ENCODE results near the gene YIPF4.
"Not testable (repeated sequence)": the region's sequence is repeated elsewhere in the genome, so short reads cannot be mapped to it uniquely, and the experiment has no call there.

YIPF4 gene

DNA sequence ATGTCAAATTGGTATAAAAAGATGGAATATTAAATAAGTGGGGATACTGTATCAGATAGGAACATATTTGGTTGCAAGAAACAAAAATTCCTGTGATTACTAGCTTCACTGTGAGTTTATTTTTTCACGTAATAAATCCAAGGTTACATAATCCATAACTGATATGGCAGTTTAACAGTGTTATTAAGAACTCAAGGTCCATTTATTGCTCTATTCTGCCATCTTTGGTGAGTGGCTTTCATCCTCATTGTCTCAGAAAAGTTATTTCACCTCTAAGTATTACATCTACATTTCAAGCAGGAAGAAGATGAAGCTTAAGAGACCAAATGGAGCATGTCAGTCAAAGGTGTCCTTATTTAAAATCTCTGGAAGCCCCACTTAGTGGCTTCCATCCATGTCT is 37.2 kb downstream of the YIPF4 start:
- Histone ChIP-seq H3K4me3 (ENCODE audit: insufficient read depth, low read length, poor library complexity, severe bottlenecking) (no peak overlapping the region), H3K9ac (ENCODE audit: low read length) (no peak overlapping the region), H3F3A (ENCODE audit: insufficient read depth) (no peaks in the 10 kb centered on the region), H2AFZ (ENCODE audit: low read depth, low read length, severe bottlenecking) (no peak overlapping the region), H3K4me2 (ENCODE audit: low read depth, low read length, poor library complexity, severe bottlenecking) (no peak overlapping the region), H3K27ac (ENCODE audit: low read depth, low read length) (no peak overlapping the region), H3K36me3 (ENCODE audit: low read length) (no peaks in the 10 kb centered on the region), H3K9me2 (replicated peaks; ENCODE audit: insufficient read depth, low read length) (no peaks in the 10 kb centered on the region), H3K9me3 (ENCODE audit: insufficient read depth, low read length) (no peaks in the 10 kb centered on the region), H3K79me2 (ENCODE audit: insufficient read depth, low read length) (no peaks in the 10 kb centered on the region), H3K27me3 (ENCODE audit: low read length) (no peaks in the 10 kb centered on the region), H4K20me1 (ENCODE audit: low read depth, low read length) (no peaks in the 10 kb centered on the region)
- no peak for TF ChIP-seq EZH2phosphoT487 (conservative IDR thresholded peaks at IDR 0.05; ENCODE audit: low read length)
- TF ChIP-seq, protein P1, sequence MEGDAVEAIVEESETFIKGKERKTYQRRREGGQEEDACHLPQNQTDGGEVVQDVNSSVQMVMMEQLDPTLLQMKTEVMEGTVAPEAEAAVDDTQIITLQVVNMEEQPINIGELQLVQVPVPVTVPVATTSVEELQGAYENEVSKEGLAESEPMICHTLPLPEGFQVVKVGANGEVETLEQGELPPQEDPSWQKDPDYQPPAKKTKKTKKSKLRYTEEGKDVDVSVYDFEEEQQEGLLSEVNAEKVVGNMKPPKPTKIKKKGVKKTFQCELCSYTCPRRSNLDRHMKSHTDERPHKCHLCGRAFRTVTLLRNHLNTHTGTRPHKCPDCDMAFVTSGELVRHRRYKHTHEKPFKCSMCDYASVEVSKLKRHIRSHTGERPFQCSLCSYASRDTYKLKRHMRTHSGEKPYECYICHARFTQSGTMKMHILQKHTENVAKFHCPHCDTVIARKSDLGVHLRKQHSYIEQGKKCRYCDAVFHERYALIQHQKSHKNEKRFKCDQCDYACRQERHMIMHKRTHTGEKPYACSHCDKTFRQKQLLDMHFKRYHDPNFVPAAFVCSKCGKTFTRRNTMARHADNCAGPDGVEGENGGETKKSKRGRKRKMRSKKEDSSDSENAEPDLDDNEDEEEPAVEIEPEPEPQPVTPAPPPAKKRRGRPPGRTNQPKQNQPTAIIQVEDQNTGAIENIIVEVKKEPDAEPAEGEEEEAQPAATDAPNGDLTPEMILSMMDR (IDR thresholded peaks at IDR 0.05; ENCODE audit: insufficient read depth, low read length, poor library complexity, severe bottlenecking) = no peak

DNA sequence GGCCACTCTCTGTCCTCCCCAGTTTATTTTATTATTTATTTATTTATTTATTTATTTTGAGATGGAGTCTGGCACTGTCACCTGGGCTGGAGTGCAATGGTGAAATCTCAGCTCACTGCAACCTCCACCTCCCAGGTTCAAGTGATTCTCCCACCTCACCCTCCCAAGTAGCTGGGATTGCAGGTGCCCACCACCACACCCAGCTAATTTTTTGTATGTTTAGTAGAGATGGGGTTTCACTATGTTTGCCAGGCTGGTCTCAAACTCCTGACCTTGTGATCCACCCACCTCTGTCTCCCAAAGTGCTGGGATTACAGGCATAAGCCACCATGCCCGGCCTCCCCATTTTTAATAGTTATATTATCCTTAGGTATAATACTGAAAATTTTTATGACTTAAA is 51.0 kb downstream of the YIPF4 start:
- H4K20me1 ChIP-seq (ENCODE audit: low read depth, low read length); H3K4me2 ChIP-seq (ENCODE audit: low read depth, low read length, poor library complexity, severe bottlenecking); H3K9me2 ChIP-seq (replicated peaks; ENCODE audit: insufficient read depth, low read length); H3F3A ChIP-seq (ENCODE audit: insufficient read depth); H3K36me3 ChIP-seq (ENCODE audit: low read length); H3K79me2 ChIP-seq (ENCODE audit: insufficient read depth, low read length); H2AFZ ChIP-seq (ENCODE audit: low read depth, low read length, severe bottlenecking); H3K27me3 ChIP-seq (ENCODE audit: low read length); H3K9me3 ChIP-seq (ENCODE audit: insufficient read depth, low read length); H3K27ac ChIP-seq (ENCODE audit: low read depth, low read length); H3K9ac ChIP-seq (ENCODE audit: low read length); H3K4me3 ChIP-seq (ENCODE audit: insufficient read depth, low read length, poor library complexity, severe bottlenecking): not testable (repeated sequence)

DNA sequence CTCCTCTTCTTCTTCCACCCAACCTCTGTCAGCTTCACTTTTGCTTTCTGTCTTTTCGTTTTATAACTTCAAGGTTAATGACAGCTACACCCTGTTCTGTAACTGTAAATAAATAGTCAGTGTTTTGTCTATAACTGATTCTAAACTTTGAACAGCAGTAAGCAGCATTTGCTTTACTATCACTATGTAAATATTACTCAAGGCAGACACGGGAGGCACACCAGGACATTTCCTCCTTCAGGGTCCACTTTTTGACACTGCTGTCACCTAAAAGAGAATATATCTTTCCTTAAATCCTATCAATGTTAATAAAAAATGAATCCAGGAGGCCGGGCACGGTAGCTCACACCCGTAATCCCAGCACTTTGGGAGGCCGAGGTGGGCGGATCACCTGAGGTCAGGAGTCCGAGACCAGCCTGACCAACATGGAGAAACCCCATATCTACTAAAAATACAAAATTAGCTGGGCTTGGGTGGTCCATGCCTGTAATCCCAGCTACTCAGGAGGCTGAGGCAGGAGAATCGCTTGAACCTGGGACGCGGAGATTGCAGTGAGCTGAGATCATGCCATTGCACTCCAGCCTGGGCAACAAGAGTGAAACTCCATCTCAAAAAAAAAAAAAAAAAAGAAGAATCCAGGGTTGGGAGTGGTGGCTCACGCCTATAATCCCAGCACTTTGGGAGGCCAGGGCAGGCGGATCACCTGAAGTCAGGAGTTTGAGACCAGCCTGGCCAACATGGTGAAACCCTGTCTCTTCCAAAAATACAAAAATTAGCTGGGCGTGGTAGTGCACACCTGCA is 51.7 kb downstream of the YIPF4 start:
- not testable (repeated sequence) for H3F3A ChIP-seq (ENCODE audit: insufficient read depth); H3K36me3 ChIP-seq (ENCODE audit: low read length); H3K9me2 ChIP-seq (replicated peaks; ENCODE audit: insufficient read depth, low read length); H3K4me2 ChIP-seq (ENCODE audit: low read depth, low read length, poor library complexity, severe bottlenecking); H3K9ac ChIP-seq (ENCODE audit: low read length); H3K27me3 ChIP-seq (ENCODE audit: low read length); H3K79me2 ChIP-seq (ENCODE audit: insufficient read depth, low read length); H2AFZ ChIP-seq (ENCODE audit: low read depth, low read length, severe bottlenecking); H3K27ac ChIP-seq (ENCODE audit: low read depth, low read length); H3K9me3 ChIP-seq (ENCODE audit: insufficient read depth, low read length); H3K4me3 ChIP-seq (ENCODE audit: insufficient read depth, low read length, poor library complexity, severe bottlenecking); H4K20me1 ChIP-seq (ENCODE audit: low read depth, low read length)

DNA sequence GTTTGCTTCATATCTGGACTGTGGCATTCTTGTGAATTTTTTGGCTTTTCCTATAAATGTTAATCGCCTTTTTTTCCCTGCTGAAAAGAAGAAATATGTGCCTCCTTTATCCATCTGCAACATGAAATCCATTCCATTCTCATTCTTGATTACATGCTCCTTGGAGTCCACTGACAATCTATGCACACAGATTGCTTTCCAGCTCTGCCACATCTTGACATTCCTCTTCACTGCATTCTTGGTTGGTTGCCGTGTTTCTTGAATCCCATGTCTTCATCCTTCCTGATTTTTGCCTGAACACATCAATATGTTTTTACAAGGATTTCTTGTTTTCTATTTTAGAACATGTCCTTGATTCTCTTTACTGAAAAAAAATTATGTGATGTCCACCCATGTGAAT is 52.4 kb downstream of the YIPF4 start:
- Histone ChIP-seq H3F3A (ENCODE audit: insufficient read depth) (peaks cover 3% of the 10 kb centered on the region; the same call in 1 of the 2 replicates), H3K36me3 (ENCODE audit: low read length) (no peaks in the 10 kb centered on the region), H3K27ac (ENCODE audit: low read depth, low read length) (no peak overlapping the region), H3K79me2 (ENCODE audit: insufficient read depth, low read length) (no peaks in the 10 kb centered on the region), H3K9ac (ENCODE audit: low read length) (no peak overlapping the region), H2AFZ (ENCODE audit: low read depth, low read length, severe bottlenecking) (no peak overlapping the region), H3K9me2 (replicated peaks; ENCODE audit: insufficient read depth, low read length) (no peaks in the 10 kb centered on the region), H3K4me2 (ENCODE audit: low read depth, low read length, poor library complexity, severe bottlenecking) (no peak overlapping the region), H3K9me3 (ENCODE audit: insufficient read depth, low read length) (no peaks in the 10 kb centered on the region), H3K4me3 (ENCODE audit: insufficient read depth, low read length, poor library complexity, severe bottlenecking) (no peak overlapping the region), H4K20me1 (ENCODE audit: low read depth, low read length) (no peaks in the 10 kb centered on the region), H3K27me3 (ENCODE audit: low read length) (no peaks in the 10 kb centered on the region)
- TF ChIP-seq, protein P1 (IDR thresholded peaks at IDR 0.05; ENCODE audit: insufficient read depth, low read length, poor library complexity, severe bottlenecking) = no peak
- no peak for TF ChIP-seq EZH2phosphoT487 (conservative IDR thresholded peaks at IDR 0.05; ENCODE audit: low read length)

Measured in SU-DHL-6 (cell line).